GM21529 (cell line): ENCODE data around the gene SP1.
"Not testable (repeated sequence)": the region's sequence is repeated elsewhere in the genome, so short reads cannot be mapped to it uniquely, and the experiment has no call there.

Source experiments
- ATAC-seq: cut with Tn5 transposase; IDR thresholded peaks from one replicate; pipeline ENCODE4 v1.9.1; 2021; ENCODE audit not compliant: unreplicated experiment

Gene SP1

GRCh38 chr12:53413485-53414204 lies 33.7 kb downstream of the SP1 start:
- ATAC-seq, result no peak

- ATAC-seq, result no peak
These were observed 34.9 kb downstream of the SP1 start for GRCh38 chr12:53414756-53415417.

GRCh38 chr12:53415752-53416389 lies 35.9 kb downstream of the SP1 start:
- ATAC-seq, result not testable (repeated sequence)

GRCh38 chr12:53417291-53417816 lies 37.4 kb downstream of the SP1 start:
- not testable (repeated sequence) for ATAC-seq

- ATAC-seq, result no peak
These were observed 38.2 kb downstream of the SP1 start for GRCh38 chr12:53418221-53418620.

- no peak for ATAC-seq
These were observed 39.8 kb downstream of the SP1 start for GRCh38 chr12:53419756-53420155.

GRCh38 chr12:53422247-53422646 lies 42.3 kb downstream of the SP1 start:
- ATAC-seq, result not testable (repeated sequence)

- no peak for ATAC-seq
These were observed 43.6 kb downstream of the SP1 start, which contains the start of gene AMHR2 for GRCh38 chr12:53423597-53423996. Gene AMHR2 (plus strand): TSS chr12:53423855. CDS start chr12:53423935, 80 bp downstream.

- ATAC-seq, result no peak
These were observed 44.9 kb downstream of the SP1 start for GRCh38 chr12:53424626-53425514.

GRCh38 chr12:53425515-53426150 lies 45.7 kb downstream of the SP1 start:
- ATAC-seq, result no peak

- ATAC-seq, result no peak
These were observed 48.1 kb downstream of the SP1 start for GRCh38 chr12:53427905-53428594.

- ATAC-seq, result no peak
These were observed 48.8 kb downstream of the SP1 start for GRCh38 chr12:53428741-53429140.

- ATAC-seq, result no peak
These were observed 50.1 kb downstream of the SP1 start for GRCh38 chr12:53430116-53430515.

GRCh38 chr12:53431187-53431586 lies 51.2 kb downstream of the SP1 start:
- ATAC-seq, result no peak

GRCh38 chr12:53435326-53435725 lies 55.4 kb downstream of the SP1 start:
- ATAC-seq, result not testable (repeated sequence)

GRCh38 chr12:53439582-53439981 lies 59.6 kb downstream of the SP1 start:
- ATAC-seq, result not testable (repeated sequence)

- ATAC-seq, result peak; percentile 99
These were observed 61.3 kb downstream of the SP1 start, which contains the start of gene PRR13 for GRCh38 chr12:53441040-53441833. Gene PRR13 (plus strand): TSS chr12:53441734. CDS start chr12:53442715, 981 bp downstream.

GRCh38 chr12:53443955-53444354 lies 64.0 kb downstream of the SP1 start:
- no peak for ATAC-seq
